Measurements from ENCODE around the gene COL27A1. TPM values are rescaled to one million over a fixed set of nuclear protein-coding genes. Genes with fewer than 3 reads are reported as not detected.

Gene COL27A1
- total RNA-seq, 1 donor: 0.21 TPM

- H3K4me1 ChIP-seq (ENCODE audit: insufficient read depth, low read length): no peaks in the 10 kb centered on the region
- H3K27me3 ChIP-seq (ENCODE audit: insufficient read depth, low read length): no peaks in the 10 kb centered on the region
- H3K9me3 ChIP-seq (ENCODE audit: low read depth, low read length): no peaks in the 10 kb centered on the region
- H3K4me3 ChIP-seq (ENCODE audit: low read length): no peak overlapping the region
Observed at GRCh38 chr9:114334490-114334889, 179.2 kb downstream of the COL27A1 start.

- H3K9me3 ChIP-seq (ENCODE audit: low read depth, low read length): no peaks in the 10 kb centered on the region
- H3K4me3 ChIP-seq (ENCODE audit: low read length): no peak overlapping the region
- H3K27me3 ChIP-seq (ENCODE audit: insufficient read depth, low read length): no peaks in the 10 kb centered on the region
- peaks cover 10% of the 10 kb centered on the region for H3K4me1 ChIP-seq (ENCODE audit: insufficient read depth, low read length)
Observed at GRCh38 chr9:114335745-114336144, 180.4 kb downstream of the COL27A1 start.

GRCh38 chr9:114336157-114336556 lies 180.8 kb downstream of the COL27A1 start:
- H3K4me3 ChIP-seq (ENCODE audit: low read length): no peak overlapping the region
- no peaks in the 10 kb centered on the region for H3K9me3 ChIP-seq (ENCODE audit: low read depth, low read length)
- H3K4me1 ChIP-seq (ENCODE audit: insufficient read depth, low read length): peaks cover 12% of the 10 kb centered on the region
- no peaks in the 10 kb centered on the region for H3K27me3 ChIP-seq (ENCODE audit: insufficient read depth, low read length)

- no peak overlapping the region for H3K4me3 ChIP-seq (ENCODE audit: low read length)
- H3K4me1 ChIP-seq (ENCODE audit: insufficient read depth, low read length): peaks cover 12% of the 10 kb centered on the region
- H3K27me3 ChIP-seq (ENCODE audit: insufficient read depth, low read length): no peaks in the 10 kb centered on the region
- H3K9me3 ChIP-seq (ENCODE audit: low read depth, low read length): no peaks in the 10 kb centered on the region
Observed at GRCh38 chr9:114336699-114337395, 181.5 kb downstream of the COL27A1 start.

- Histone ChIP-seq H3K4me1 (ENCODE audit: insufficient read depth, low read length) (peaks cover 12% of the 10 kb centered on the region), H3K4me3 (ENCODE audit: low read length) (no peak overlapping the region), H3K9me3 (ENCODE audit: low read depth, low read length) (no peaks in the 10 kb centered on the region), H3K27me3 (ENCODE audit: insufficient read depth, low read length) (no peaks in the 10 kb centered on the region)
Observed at GRCh38 chr9:114338187-114338586, 182.8 kb downstream of the COL27A1 start.

- H3K9me3 ChIP-seq (ENCODE audit: low read depth, low read length): no peaks in the 10 kb centered on the region
- H3K4me1 ChIP-seq (ENCODE audit: insufficient read depth, low read length): peaks cover 12% of the 10 kb centered on the region
Observed at GRCh38 chr9:114339130-114339908, 184.0 kb downstream of the COL27A1 start.

GRCh38 chr9:114341152-114341830 lies 186.0 kb downstream of the COL27A1 start:
- Histone ChIP-seq H3K9me3 (ENCODE audit: low read depth, low read length) (no peaks in the 10 kb centered on the region), H3K27me3 (ENCODE audit: insufficient read depth, low read length) (no peaks in the 10 kb centered on the region), H3K4me3 (ENCODE audit: low read length) (no peak overlapping the region)

More at GRCh38 chr9:114339130-114339908, 184.0 kb downstream of the COL27A1 start:
- Histone ChIP-seq H3K4me3 (ENCODE audit: low read length) (no peak overlapping the region), H3K27me3 (ENCODE audit: insufficient read depth, low read length) (no peaks in the 10 kb centered on the region)

GRCh38 chr9:114341991-114342390 lies 186.7 kb downstream of the COL27A1 start:
- Histone ChIP-seq H3K4me1 (ENCODE audit: insufficient read depth, low read length) (peaks cover 12% of the 10 kb centered on the region), H3K4me3 (ENCODE audit: low read length) (no peak overlapping the region), H3K27me3 (ENCODE audit: insufficient read depth, low read length) (no peaks in the 10 kb centered on the region), H3K9me3 (ENCODE audit: low read depth, low read length) (no peaks in the 10 kb centered on the region)

More at GRCh38 chr9:114341152-114341830, 186.0 kb downstream of the COL27A1 start:
- H3K4me1 ChIP-seq (ENCODE audit: insufficient read depth, low read length): peaks cover 12% of the 10 kb centered on the region

- H3K9me3 ChIP-seq (ENCODE audit: low read depth, low read length): no peaks in the 10 kb centered on the region
- H3K27me3 ChIP-seq (ENCODE audit: insufficient read depth, low read length): no peaks in the 10 kb centered on the region
- H3K4me3 ChIP-seq (ENCODE audit: low read length): no peak overlapping the region
- peaks cover 12% of the 10 kb centered on the region for H3K4me1 ChIP-seq (ENCODE audit: insufficient read depth, low read length)
Observed at GRCh38 chr9:114342755-114343440, 187.6 kb downstream of the COL27A1 start.

GRCh38 chr9:114343471-114344187 lies 188.3 kb downstream of the COL27A1 start:
- Histone ChIP-seq H3K4me1 (ENCODE audit: insufficient read depth, low read length) (peaks cover 15% of the 10 kb centered on the region), H3K9me3 (ENCODE audit: low read depth, low read length) (no peaks in the 10 kb centered on the region), H3K27me3 (ENCODE audit: insufficient read depth, low read length) (no peaks in the 10 kb centered on the region), H3K4me3 (ENCODE audit: low read length) (no peak overlapping the region)

- H3K4me3 ChIP-seq (ENCODE audit: low read length): no peak overlapping the region
- no peaks in the 10 kb centered on the region for H3K27me3 ChIP-seq (ENCODE audit: insufficient read depth, low read length)
- H3K9me3 ChIP-seq (ENCODE audit: low read depth, low read length): no peaks in the 10 kb centered on the region
- peaks cover 21% of the 10 kb centered on the region for H3K4me1 ChIP-seq (ENCODE audit: insufficient read depth, low read length)
Observed at GRCh38 chr9:114344188-114344566, 188.8 kb downstream of the COL27A1 start.

GRCh38 chr9:114344692-114345091 lies 189.4 kb downstream of the COL27A1 start:
- peaks cover 26% of the 10 kb centered on the region for H3K4me1 ChIP-seq (ENCODE audit: insufficient read depth, low read length)
- no peaks in the 10 kb centered on the region for H3K9me3 ChIP-seq (ENCODE audit: low read depth, low read length)

GRCh38 chr9:114345493-114346065 lies 190.2 kb downstream of the COL27A1 start:
- Histone ChIP-seq H3K9me3 (ENCODE audit: low read depth, low read length) (no peaks in the 10 kb centered on the region), H3K27me3 (ENCODE audit: insufficient read depth, low read length) (no peaks in the 10 kb centered on the region), H3K4me3 (ENCODE audit: low read length) (no peak overlapping the region), H3K4me1 (ENCODE audit: insufficient read depth, low read length) (peaks cover 27% of the 10 kb centered on the region)

More at GRCh38 chr9:114344692-114345091, 189.4 kb downstream of the COL27A1 start:
- Histone ChIP-seq H3K27me3 (ENCODE audit: insufficient read depth, low read length) (no peaks in the 10 kb centered on the region), H3K4me3 (ENCODE audit: low read length) (no peak overlapping the region)

GRCh38 chr9:114346146-114346545 lies 190.8 kb downstream of the COL27A1 start:
- peaks cover 24% of the 10 kb centered on the region for H3K4me1 ChIP-seq (ENCODE audit: insufficient read depth, low read length)
- no peaks in the 10 kb centered on the region for H3K27me3 ChIP-seq (ENCODE audit: insufficient read depth, low read length)

More at GRCh38 chr9:114346146-114346545, 190.8 kb downstream of the COL27A1 start:
- H3K9me3 ChIP-seq (ENCODE audit: low read depth, low read length): no peaks in the 10 kb centered on the region
- H3K4me3 ChIP-seq (ENCODE audit: low read length): no peak overlapping the region
